Spinal cord (tissue), 10 donors: ENCODE data around the gene NRF1. TPM values are rescaled to one million over a fixed set of nuclear protein-coding genes. Genes with fewer than 3 reads are reported as not detected.
"Not testable (repeated sequence)": the region's sequence is repeated elsewhere in the genome, so short reads cannot be mapped to it uniquely, and the experiment has no call there.

Experiments
- DNase-seq, 6 donors: peaks; one replicate each; pipeline versions ENCODE4 v3.0.0 to v3.0.0-alpha.2; 2013 to 2015; ENCODE audit warnings: low spot score in 6 of 6, low read depth in 4 of 6
- H3K27ac ChIP-seq: one replicate; pipeline ENCODE4 v1.5.1; 2013; ENCODE audit warnings: low read depth, low read length, control low read depth
- H3K27me3 ChIP-seq: one replicate; pipeline ENCODE4 v1.6.1; 2013; ENCODE audit warnings: low read length; ENCODE audit not compliant: control insufficient read depth, insufficient read depth
- H3K36me3 ChIP-seq: one replicate; pipeline ENCODE4 v1.6.1; 2013; ENCODE audit warnings: low read length; ENCODE audit not compliant: control insufficient read depth, insufficient read depth
- H3K4me1 ChIP-seq: one replicate; pipeline ENCODE4 v1.6.1; 2013; ENCODE audit warnings: low read length; ENCODE audit not compliant: control insufficient read depth, insufficient read depth
- H3K4me3 ChIP-seq: one replicate; pipeline ENCODE4 v1.5.1; 2013; ENCODE audit warnings: low read depth, low read length, control low read depth
- H3K9me3 ChIP-seq: one replicate; pipeline ENCODE4 v1.6.1; 2013; ENCODE audit warnings: low read length; ENCODE audit not compliant: control insufficient read depth, insufficient read depth
- WGBS: methylation state at CpG from one replicate; pipeline ENCODE4 v1.1.5; 2013; ENCODE audit warnings: missing lambda C conversion rate; ENCODE audit not compliant: insufficient coverage; 5-methylcytosine and 5-hydroxymethylcytosine counted together
- polyA plus RNA-seq, 2 donors: library from polyadenylated mRNA; unstranded; fragments of 120-200 nt; gene quantifications; one replicate each; pipeline ENCODE4 v1.2.1, GENCODE V29; 2013; ENCODE audit not compliant: insufficient read length in 2 of 2
- total RNA-seq, 2 donors: library from RNA; depleted of rRNA in 1 of 2; stranded (reverse); fragments of 120-200 nt in 1 of 2; fragments of >200 nt in 1 of 2; gene quantifications; one replicate each; pipeline versions ENCODE4 v1.2.3 to v1.2.4, GENCODE V29; 2013 to 2014
- donor health status: healthy.

The NRF1 gene
- total and polyA plus RNA-seq, 4 donors = 19.9 to 30.0 (median 22.8) TPM

DNA sequence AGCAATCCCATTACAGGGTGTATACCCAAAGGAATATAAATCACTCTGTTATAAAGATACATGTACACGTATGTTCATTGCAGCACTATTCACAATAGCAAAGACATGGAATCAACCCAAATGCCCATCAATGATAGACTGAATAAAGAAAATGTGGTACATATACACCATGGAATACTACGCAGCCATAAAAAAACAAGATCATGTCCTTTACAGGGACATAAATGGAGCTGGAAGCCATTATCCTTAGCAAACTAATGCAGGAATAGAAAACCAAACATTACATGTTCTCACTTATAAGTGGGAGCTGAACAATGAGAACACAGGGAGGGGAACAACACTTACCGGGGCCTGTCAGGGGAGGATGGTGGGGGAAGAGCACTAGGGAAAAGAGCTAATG is 7.5 kb upstream of the NRF1 start:
- not testable (repeated sequence) for H3K36me3 ChIP-seq
- WGBS = no CpG with 5 or more reads among the region's 3 CpGs

DNA sequence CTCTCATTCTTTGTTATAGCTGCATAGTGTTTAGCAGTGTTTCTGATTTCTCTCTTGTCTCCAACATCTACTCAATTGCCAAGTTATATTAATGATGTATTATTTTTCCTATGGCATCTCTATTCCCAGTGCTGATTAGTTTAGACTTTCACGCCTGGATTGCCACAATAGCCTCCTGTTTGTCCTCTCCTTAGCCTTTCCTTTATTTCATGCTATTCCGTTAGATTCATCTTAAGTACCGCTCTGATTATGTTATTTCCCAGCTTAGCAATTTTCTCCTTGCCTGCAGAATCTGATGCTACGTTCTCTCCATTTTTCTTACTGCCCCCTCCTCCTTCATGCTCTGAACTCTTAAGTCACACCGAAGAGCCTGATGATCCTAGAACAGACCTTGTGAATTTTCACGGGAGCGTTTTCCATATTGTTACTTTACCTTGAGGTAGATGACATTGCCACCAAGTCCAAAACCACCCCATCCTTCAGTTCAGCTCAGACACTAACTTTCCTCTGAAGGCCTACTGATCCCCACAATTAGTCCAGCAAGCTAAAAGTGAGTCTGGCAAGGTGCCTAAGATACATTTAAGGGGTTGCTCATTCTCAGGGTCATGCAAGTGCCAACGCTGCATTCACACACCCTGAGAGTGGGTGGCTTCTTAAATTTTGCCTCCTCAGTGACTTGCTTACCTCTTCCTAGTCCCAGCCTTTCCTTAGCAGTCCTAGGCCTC is 6.6 kb upstream of the NRF1 start:
- no peaks in the 10 kb centered on the region for H3K9me3 ChIP-seq
- H3K27me3 ChIP-seq = no peaks in the 10 kb centered on the region
- DNase-seq = peak in 1 of 6 donors; percentile 85
- no peak overlapping the region for H3K27ac ChIP-seq
- H3K4me3 ChIP-seq = no peak overlapping the region
- WGBS = 59% methylated on average over 6 of the region's 8 CpGs
- peaks cover under 1% of the 10 kb centered on the region for H3K4me1 ChIP-seq
- H3K36me3 ChIP-seq = no peaks in the 10 kb centered on the region

More for the DNA sequence above, 7.5 kb upstream of the NRF1 start:
- H3K27me3 ChIP-seq, H3K4me3 ChIP-seq, H3K4me1 ChIP-seq, H3K9me3 ChIP-seq, H3K27ac ChIP-seq, DNase-seq: not testable (repeated sequence)

GRCh38 chr7:129605960-129606614 is 5.4 kb upstream of the NRF1 start:
- H3K9me3 ChIP-seq = no peaks in the 10 kb centered on the region
- H3K27ac ChIP-seq = no peak overlapping the region
- no peak overlapping the region for H3K4me3 ChIP-seq
- H3K36me3 ChIP-seq = no peaks in the 10 kb centered on the region
- DNase-seq = no peak
- H3K27me3 ChIP-seq = no peaks in the 10 kb centered on the region
- 87% methylated on average over 4 of the region's 6 CpGs for WGBS
- H3K4me1 ChIP-seq = peaks cover 5% of the 10 kb centered on the region

DNA sequence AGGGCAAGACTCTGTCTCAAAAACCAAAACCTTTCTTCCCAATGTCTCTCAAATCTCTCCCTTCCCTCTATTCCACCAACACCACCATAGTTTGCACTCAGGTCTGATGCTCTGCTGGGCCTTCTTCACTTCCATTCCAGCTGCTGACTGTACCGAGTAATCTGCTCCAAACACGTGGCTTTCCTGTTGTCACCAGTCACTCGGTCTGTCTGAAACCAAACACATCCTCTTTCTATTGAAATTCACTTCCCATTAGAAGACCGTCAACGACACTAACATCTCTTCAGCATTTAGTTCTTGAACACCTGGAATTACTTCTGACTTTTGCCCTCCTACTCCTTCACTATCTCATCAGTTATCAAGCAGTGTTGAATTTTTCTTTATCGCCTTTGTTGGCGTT is 4.7 kb upstream of the NRF1 start:
- H3K9me3 ChIP-seq = no peaks in the 10 kb centered on the region
- no peak for DNase-seq
- H3K27ac ChIP-seq = no peak overlapping the region
- H3K4me1 ChIP-seq = peaks cover 5% of the 10 kb centered on the region
- no peak overlapping the region for H3K4me3 ChIP-seq
- H3K27me3 ChIP-seq = no peaks in the 10 kb centered on the region
- H3K36me3 ChIP-seq = no peaks in the 10 kb centered on the region
- WGBS = 78% methylated on average over 5 of the region's 7 CpGs

DNA sequence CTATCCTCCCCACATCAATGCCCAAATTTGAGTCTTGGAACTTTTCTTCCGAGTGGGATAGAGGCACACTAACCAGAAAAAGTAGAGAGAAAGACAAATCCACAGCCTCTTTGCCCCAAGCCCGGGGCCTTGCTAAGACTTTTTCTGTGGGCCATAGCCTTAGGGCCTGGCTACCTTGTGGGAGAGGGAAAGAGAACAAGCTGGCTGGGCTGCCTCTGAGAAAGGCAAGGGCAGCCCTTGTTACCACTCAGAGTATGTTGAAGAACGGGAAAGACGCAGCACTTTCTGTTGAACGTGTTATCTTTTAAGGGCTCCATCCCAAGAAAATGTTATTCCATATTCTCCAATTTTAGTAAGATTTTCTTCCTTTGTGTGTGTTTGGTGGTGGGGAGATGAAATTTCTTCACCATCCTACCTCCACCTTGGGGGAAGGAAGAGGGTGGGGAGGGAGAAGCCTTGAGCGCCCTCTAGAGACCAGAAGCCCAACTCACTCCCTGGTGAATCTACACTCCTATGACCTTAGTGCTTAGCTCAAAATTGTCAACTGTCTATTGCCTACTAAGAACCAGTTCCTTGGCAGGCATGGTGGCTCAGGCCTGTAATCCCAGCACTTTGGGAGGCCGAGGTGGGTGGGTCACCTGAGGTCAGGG is 3.9 kb upstream of the NRF1 start:
- Histone ChIP-seq H3K4me3 (no peak overlapping the region), H3K27me3 (no peaks in the 10 kb centered on the region), H3K27ac (no peak overlapping the region), H3K4me1 (peaks cover 5% of the 10 kb centered on the region), H3K9me3 (no peaks in the 10 kb centered on the region), H3K36me3 (no peaks in the 10 kb centered on the region)
- DNase-seq = no peak
- 89% methylated on average over 3 of the region's 7 CpGs for WGBS

- 100% methylated on average over 2 of the region's 2 CpGs for WGBS
- H3K27ac ChIP-seq = no peak overlapping the region
- no peaks in the 10 kb centered on the region for H3K27me3 ChIP-seq
- no peak overlapping the region for H3K4me3 ChIP-seq
- DNase-seq = no peak
- H3K36me3 ChIP-seq = no peaks in the 10 kb centered on the region
- H3K4me1 ChIP-seq = peaks cover 20% of the 10 kb centered on the region
- H3K9me3 ChIP-seq = no peaks in the 10 kb centered on the region
Measured at GRCh38 chr7:129609666-129610065, 1.9 kb upstream of the NRF1 start.

DNA sequence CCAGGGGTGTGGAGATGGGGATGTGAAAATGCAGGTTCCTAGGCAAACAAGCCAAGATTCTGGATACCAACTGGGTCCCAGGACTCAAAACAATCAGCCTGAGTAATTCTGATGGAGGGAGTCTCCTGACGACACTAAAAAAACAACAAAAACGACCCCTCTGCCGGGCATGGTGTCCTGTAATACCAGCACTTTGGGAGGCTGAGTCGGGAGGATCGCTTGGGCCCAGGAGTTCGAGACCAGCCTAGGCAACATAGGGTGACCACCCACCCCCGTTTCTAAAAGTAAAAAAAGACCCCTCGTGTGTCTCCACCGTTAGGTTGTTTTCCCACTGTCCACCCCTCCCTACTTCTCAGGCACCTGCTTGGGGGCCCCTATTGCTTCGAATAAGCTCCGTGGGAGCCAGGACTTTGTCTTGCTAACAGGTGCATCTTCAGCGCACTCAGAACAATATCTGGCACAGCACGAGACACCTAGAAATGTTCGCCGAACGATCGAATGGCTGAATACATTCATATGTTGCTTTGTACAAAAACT is 743 bp upstream of the NRF1 start:
- Histone ChIP-seq H3K9me3 (no peaks in the 10 kb centered on the region), H3K4me1 (peaks cover 20% of the 10 kb centered on the region), H3K27ac (peak overlapping the region; percentile 96), H3K36me3 (no peaks in the 10 kb centered on the region), H3K27me3 (no peaks in the 10 kb centered on the region), H3K4me3 (peak overlapping the region; percentile 89)
- peak in 2 of 6 donors; percentile 9 to 19 for DNase-seq
- 10% methylated on average over 17 of the region's 17 CpGs for WGBS

- WGBS = under 1% methylated on average over 64 of the region's 64 CpGs
- Histone ChIP-seq H3K36me3 (no peaks in the 10 kb centered on the region), H3K9me3 (no peaks in the 10 kb centered on the region), H3K4me3 (peak overlapping the region; percentile 78), H3K27me3 (no peaks in the 10 kb centered on the region), H3K4me1 (peaks cover 20% of the 10 kb centered on the region), H3K27ac (peak overlapping the region; percentile 77)
- DNase-seq = peak in 3 of 6 donors; percentile 31 to 68 (median 60)
Measured at GRCh38 chr7:129612112-129613015, 844 bp downstream of the NRF1 start.

- no CpG with 5 or more reads among the region's 5 CpGs for WGBS
- no peak for DNase-seq
- peak overlapping the region; percentile 77 for H3K27ac ChIP-seq
- H3K9me3 ChIP-seq = no peaks in the 10 kb centered on the region
- H3K4me1 ChIP-seq = peaks cover 20% of the 10 kb centered on the region
- H3K27me3 ChIP-seq = no peaks in the 10 kb centered on the region
- no peaks in the 10 kb centered on the region for H3K36me3 ChIP-seq
- H3K4me3 ChIP-seq = peak overlapping the region; percentile 78
Measured at GRCh38 chr7:129613016-129613337, 1.5 kb downstream of the NRF1 start.
